Stimulated activated CD4-positive, alpha-beta T cell treated with anti-CD3 and anti-CD28 coated beads, Interleukin-2, amount 100 ng/mL, for 24 hours (primary cell): ENCODE results near the gene MORN1.

Experiments used
- DNase-seq, 2 donors: peaks; one replicate each; pipeline ENCODE4 v3.0.0-alpha.2; 2020

The MORN1 gene

GRCh38 chr1:2384941-2385481 is 6.3 kb downstream of the MORN1 start:
- DNase-seq: no peak

- no peak for DNase-seq
Measured at GRCh38 chr1:2384130-2384860, 7.1 kb downstream of the MORN1 start.

GRCh38 chr1:2383576-2383975 is 7.8 kb downstream of the MORN1 start:
- no peak for DNase-seq

GRCh38 chr1:2382621-2383361 is 8.6 kb downstream of the MORN1 start:
- peak in 1 of 2 donors; percentile 48 for DNase-seq

DNA sequence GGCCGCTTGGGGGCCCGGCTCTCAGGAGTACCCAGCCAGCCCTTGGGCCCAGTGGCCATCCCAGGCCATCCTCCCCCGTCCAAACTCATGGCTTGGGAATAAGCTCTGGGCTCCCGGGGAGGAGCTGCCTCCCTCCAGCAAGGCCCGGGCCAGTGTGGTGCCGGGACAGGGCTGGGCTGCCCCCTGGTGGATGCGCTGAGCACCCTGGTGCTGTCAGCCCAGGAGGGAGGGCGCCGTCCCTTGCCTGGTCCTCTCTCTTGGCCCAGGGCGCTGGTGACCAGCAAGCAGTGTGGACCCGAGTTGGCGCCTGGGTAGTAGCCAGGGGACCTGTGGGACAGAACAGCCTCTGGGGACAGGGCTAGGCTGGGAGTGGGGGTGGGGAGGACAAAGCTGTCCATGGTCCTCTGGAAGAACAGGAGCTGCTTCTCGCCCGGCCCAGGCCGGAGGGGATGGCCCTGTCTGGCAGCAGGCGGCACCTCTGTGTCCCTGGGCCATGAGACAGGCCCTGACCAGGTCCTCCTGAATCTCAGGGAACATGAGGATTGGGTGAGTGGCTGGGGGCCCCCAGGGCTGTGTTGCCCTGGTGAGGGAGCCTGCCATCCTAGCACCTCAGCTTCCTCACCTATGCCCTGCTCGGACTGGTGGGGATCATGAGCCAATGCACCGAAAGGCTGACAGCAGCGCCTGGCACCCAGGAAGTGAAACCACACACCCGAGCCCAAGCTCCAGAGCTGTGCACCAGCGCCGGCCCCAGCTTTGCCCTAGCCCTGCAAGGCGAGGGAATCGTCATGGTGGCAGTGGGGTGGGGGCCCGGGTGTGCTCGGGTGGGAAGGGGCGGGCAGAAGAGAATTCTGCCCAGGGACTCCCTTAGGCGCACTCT is 9.4 kb downstream of the MORN1 start:
- DNase-seq: peak; percentile 82 to 84

GRCh38 chr1:2380816-2381591 is 10.3 kb downstream of the MORN1 start:
- DNase-seq: no peak

GRCh38 chr1:2379733-2380404 is 11.5 kb downstream of the MORN1 start:
- no peak for DNase-seq

DNA sequence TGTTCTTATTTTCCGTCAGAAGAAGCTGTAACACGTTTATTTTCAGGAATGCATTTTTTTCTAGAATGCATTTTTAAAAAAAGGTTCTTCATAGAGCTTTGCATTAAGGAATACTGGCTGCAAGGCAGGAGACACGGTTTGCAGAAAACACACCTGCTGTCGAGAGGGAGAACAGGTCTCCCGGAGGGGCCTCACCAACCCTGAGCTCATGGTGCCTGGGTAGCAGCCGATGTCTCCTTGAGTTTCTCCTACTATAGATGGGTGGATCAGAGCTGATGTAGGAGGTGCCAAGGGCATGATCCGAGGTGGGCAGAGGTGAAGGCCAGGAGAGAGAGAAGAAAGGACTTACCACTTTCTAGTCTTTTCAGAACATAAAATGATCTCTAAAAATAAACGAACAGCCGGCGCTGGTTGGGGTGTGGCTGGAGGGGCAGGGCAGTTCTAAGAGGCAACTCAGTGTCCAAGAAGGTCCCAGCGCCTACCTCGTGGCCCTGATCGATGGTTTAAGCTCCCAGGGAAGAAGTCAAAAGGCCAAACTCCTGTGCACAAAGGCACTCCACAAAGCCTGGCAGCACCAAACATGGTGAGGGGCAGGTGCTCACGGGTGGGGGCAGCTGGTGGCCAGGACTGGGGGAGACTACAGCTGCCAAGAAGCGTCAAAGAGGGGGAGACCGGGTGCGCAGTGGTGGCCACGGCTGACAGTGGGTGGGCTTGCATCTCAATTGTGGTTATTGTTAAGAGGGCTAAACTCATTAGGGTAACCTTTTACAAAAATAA is 12.2 kb downstream of the MORN1 start:
- DNase-seq: no peak

DNA sequence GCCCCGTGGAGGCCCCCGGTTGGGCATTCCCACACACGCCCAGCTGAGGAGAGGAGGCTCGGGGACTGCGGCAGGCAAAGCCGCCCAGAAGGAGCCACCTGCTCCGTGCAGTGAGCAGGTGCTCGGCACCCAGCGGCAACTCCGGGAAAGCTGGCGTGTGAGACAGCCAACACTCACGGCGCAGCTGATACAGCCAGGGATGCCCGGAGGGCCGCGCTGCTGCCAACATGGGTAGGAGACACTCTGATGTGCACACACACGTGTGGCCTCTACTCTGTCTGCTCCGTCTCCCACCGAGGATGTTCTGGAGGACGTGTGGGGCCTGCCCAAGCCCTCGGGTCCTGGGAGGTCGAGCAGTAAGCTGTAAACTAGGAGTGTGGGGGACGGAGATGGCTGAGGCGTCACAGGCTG is 12.9 kb downstream of the MORN1 start:
- DNase-seq: no peak

DNA sequence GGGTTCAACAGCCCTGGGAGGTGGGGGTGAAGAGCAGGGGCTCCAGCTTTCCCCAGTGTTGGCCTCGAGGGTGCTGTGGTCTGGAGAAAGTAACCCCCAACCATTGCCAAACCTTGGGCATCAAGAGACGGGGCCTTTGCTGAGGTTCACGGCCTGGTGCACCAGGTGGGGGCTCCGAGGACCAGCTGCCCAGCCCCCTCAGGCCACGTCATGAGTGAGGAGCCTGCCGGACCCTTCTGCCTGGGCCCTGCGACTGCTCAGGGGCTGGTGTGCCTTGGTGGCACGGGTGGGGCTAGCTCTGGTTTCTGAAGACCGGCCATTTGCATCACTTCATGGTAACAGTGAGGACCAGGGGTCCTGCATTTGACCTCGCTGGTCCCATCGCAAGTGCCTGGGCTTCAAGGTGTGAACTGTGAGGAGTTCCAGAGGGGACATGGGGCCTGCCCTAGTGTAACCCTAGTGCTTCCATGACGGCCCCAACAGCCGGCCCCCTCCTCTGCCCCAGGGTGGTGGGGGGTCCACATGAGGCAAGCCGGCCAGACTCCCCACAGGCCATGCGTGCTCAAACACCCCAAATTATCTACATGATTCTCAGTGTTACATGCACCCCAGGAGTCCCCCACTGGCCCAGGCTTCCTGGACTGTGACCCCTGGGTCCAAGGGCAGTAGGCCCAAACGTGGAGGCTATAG is 13.5 kb downstream of the MORN1 start:
- no peak for DNase-seq

DNA sequence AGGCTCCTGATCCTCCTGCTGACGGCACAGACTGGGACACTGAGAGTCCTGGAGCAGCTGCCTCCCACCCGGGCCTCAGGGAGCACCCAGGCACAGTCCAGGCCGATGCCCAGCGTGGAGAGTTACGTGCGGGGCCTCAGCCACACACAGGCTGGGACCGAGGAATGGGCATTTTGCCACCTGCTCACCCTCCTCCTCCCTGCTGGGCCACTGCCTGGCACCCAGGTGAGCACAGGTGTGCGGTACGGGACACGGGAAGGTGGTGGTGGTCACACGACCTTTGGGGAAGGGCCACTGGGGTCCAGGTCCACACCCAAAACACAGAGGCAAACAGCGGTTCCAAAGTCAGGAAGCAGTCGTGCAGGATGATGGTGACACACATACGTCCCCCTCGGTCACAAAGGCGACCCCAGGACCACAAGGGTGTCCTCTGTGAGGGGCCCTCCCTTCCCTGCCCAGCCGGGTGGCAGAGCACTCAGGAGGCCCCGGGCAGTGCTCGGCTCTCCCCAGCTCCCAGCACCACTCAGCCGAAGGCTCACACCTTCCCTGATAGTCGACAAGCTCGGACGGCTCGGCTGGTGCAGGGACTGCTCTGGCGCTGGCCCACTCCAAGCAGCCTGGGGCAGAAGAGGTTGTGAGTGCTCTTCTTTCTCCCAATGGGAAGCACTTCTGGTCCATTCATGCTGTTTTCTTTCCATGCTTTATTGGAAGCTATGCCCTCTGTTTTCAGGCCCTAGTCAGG is 14.3 kb downstream of the MORN1 start:
- DNase-seq: no peak

- no peak for DNase-seq
Measured at GRCh38 chr1:2376261-2376741, 15.1 kb downstream of the MORN1 start.

- no peak for DNase-seq
Measured at GRCh38 chr1:2375923-2376260, 15.5 kb downstream of the MORN1 start.

GRCh38 chr1:2375246-2375922 is 16.0 kb downstream of the MORN1 start:
- no peak for DNase-seq

DNA sequence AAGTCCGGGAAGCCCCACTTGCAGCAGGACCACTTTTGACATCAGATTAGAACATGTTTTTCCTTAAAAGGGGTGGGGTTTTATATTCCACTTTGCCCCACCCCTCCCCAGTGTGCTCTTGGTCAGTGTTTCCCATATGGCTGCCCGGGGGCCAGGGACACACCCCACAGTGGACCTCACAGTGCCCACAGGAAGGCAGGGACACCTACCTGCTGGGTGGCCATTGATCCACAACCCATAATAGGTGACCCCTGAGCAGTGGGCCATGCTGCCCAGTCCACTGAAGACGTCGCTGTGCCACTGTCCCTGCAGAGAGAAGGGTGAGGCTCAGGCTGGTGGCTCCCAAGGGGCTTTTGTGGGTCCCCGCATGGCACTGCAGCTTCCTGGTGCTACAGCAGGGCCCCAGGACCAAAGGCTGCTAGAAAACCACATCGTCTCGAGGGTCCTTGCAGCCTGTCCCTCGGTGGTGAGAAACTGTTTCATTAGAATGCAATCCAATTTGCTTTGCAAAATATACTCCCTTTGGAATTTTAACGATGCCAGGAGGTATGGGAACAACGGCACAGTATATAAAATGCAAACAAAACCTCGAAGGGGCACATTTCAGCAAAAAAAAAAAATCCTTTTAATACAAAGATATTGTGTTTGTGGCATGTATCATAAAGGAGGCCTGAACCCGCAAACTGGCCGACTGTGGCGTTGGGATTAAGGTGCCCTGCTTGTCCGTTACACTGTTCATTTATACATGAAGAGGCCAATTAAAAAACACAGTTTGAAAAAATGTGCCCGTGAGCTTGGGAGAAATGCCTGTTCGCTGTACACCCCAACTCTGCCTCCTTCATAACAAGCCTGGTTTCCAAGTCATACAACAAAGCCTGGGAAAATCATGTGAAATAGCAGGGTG is 16.9 kb downstream of the MORN1 start:
- DNase-seq: no peak

- no peak for DNase-seq
Measured at GRCh38 chr1:2373551-2374251, 17.7 kb downstream of the MORN1 start.
